LNCAP (cell line): ENCODE data around the gene PGLYRP1.

Experiments
- CTCF ChIP-seq: fragments of 450-650 bp; IDR thresholded peaks from 2 replicates; pipeline ENCODE4 v1.5.1; 2017; ENCODE audit warnings: mild to moderate bottlenecking

The PGLYRP1 gene

GRCh38 chr19:46018729-46019251 lies 4.1 kb downstream of the PGLYRP1 start:
- no peak for TF ChIP-seq CTCF

GRCh38 chr19:46017874-46018675 lies 4.8 kb downstream of the PGLYRP1 start:
- TF ChIP-seq CTCF = no peak

- peak; percentile 30 for TF ChIP-seq CTCF
Observed at GRCh38 chr19:46017095-46017429, 5.8 kb downstream of the PGLYRP1 start.

- peak; percentile 55 for TF ChIP-seq CTCF
Observed at GRCh38 chr19:46016426-46017094, 6.3 kb downstream of the PGLYRP1 start.

GRCh38 chr19:46015687-46016425 lies 7.0 kb downstream of the PGLYRP1 start:
- TF ChIP-seq CTCF = no peak

- TF ChIP-seq CTCF = no peak
Observed at GRCh38 chr19:46014941-46015686, 7.7 kb downstream of the PGLYRP1 start.

- no peak for TF ChIP-seq CTCF
Observed at GRCh38 chr19:46014534-46014933, 8.3 kb downstream of the PGLYRP1 start.
